ENCODE data around the gene ARNT2.

DNA sequence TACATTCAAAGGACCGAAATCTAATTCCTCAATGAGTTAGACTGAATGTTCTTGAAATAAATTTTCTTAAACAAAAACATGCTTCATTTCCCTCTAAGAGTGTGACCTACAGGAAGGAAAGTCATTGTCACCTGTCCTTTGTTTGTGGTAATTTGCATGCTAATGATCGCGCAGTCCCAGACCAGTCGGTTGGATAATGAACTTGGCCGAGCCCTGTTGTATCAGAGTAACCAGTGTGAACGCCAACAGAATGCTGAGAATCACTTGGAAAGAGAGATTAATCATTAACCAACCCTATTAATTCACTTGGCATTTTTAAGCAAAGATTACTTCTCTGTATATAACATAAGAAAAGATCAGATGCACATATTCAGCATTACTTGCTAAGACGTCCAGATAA is 8.1 kb upstream of the ARNT2 start:
- TF ChIP-seq, protein P1, sequence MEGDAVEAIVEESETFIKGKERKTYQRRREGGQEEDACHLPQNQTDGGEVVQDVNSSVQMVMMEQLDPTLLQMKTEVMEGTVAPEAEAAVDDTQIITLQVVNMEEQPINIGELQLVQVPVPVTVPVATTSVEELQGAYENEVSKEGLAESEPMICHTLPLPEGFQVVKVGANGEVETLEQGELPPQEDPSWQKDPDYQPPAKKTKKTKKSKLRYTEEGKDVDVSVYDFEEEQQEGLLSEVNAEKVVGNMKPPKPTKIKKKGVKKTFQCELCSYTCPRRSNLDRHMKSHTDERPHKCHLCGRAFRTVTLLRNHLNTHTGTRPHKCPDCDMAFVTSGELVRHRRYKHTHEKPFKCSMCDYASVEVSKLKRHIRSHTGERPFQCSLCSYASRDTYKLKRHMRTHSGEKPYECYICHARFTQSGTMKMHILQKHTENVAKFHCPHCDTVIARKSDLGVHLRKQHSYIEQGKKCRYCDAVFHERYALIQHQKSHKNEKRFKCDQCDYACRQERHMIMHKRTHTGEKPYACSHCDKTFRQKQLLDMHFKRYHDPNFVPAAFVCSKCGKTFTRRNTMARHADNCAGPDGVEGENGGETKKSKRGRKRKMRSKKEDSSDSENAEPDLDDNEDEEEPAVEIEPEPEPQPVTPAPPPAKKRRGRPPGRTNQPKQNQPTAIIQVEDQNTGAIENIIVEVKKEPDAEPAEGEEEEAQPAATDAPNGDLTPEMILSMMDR (IDR thresholded peaks at IDR 0.05), result no peak
- TF ChIP-seq POLR2AphosphoS5 (IDR thresholded peaks at IDR 0.05) (no peak), POLR2A (IDR thresholded peaks at IDR 0.05) (no peak), EP300 (IDR thresholded peaks at IDR 0.05) (no peak)
